Skeletal muscle tissue (tissue), 4 donors: ENCODE measurements around the gene RHOT2. TPM values are rescaled to one million over a fixed set of nuclear protein-coding genes. Genes with fewer than 3 reads are reported as not detected.

Experiments
- H3K27ac ChIP-seq: one replicate; pipeline ENCODE4 v1.7.0; 2013; ENCODE audit warnings: mild to moderate bottlenecking, low read depth, low read length, inconsistent platforms
- H3K27me3 ChIP-seq, 3 donors: one replicate each; pipeline ENCODE4 v1.7.0; 2013; ENCODE audit warnings: low read length in 3 of 3; ENCODE audit not compliant: control insufficient read depth in 3 of 3, insufficient read depth in 3 of 3
- H3K36me3 ChIP-seq, 3 donors: one replicate each; pipeline ENCODE4 v1.7.0; 2013; ENCODE audit warnings: low read length in 3 of 3; ENCODE audit not compliant: control insufficient read depth in 3 of 3, insufficient read depth in 3 of 3
- H3K4me1 ChIP-seq, 3 donors: one replicate each; pipeline ENCODE4 v1.7.0; 2013; ENCODE audit warnings: low read length in 3 of 3, mild to moderate bottlenecking in 3 of 3; ENCODE audit not compliant: control insufficient read depth in 3 of 3, insufficient read depth in 3 of 3
- H3K4me3 ChIP-seq, 3 donors: one replicate each; pipeline ENCODE4 v1.7.0; 2013; ENCODE audit warnings: low read length in 3 of 3
- H3K9ac ChIP-seq, 3 donors: one replicate each; pipeline ENCODE4 v1.7.0; 2013; ENCODE audit warnings: low read length in 3 of 3, mild to moderate bottlenecking in 3 of 3, moderate library complexity in 2 of 3, low read depth in 1 of 3
- H3K9me3 ChIP-seq, 3 donors: one replicate each; pipeline ENCODE4 v1.7.0; 2013; ENCODE audit warnings: low read length in 3 of 3; ENCODE audit not compliant: control insufficient read depth in 3 of 3
- total RNA-seq: library from RNA; depleted of rRNA; stranded (reverse); fragments of >200 nt; gene quantifications from one replicate; pipeline ENCODE4 v1.2.3, GENCODE V29; 2014
- donor health status: Osteomylitis.

Gene RHOT2
- total RNA-seq, 1 donor from 2014 or later: 14.1 TPM

GRCh38 chr16:632486-633335 is 35.2 kb upstream of the RHOT2 start:
- H3K4me1 ChIP-seq: peaks cover 25 to 36% (median 35%) of the 10 kb centered on the region in 3 donors
- H3K9ac ChIP-seq: no peak overlapping the region
- H3K9me3 ChIP-seq: no peaks in the 10 kb centered on the region
- H3K27ac ChIP-seq: no peak overlapping the region
- H3K27me3 ChIP-seq: no peaks in the 10 kb centered on the region
- peaks cover 10 to 17% (median 11%) of the 10 kb centered on the region in 3 donors for H3K36me3 ChIP-seq
- no peak overlapping the region for H3K4me3 ChIP-seq

GRCh38 chr16:633336-634050 is 34.4 kb upstream of the RHOT2 start:
- peaks cover 10 to 13% (median 11%) of the 10 kb centered on the region in 3 donors for H3K36me3 ChIP-seq
- no peak overlapping the region for H3K4me3 ChIP-seq
- no peak overlapping the region for H3K9ac ChIP-seq
- H3K27me3 ChIP-seq: no peaks in the 10 kb centered on the region
- H3K9me3 ChIP-seq: no peaks in the 10 kb centered on the region
- peaks cover 30 to 43% (median 41%) of the 10 kb centered on the region in 3 donors for H3K4me1 ChIP-seq
- H3K27ac ChIP-seq: no peak overlapping the region

- Histone ChIP-seq H3K36me3 (peaks cover 6 to 8% (median 7%) of the 10 kb centered on the region in 3 donors), H3K9ac (no peak overlapping the region), H3K27ac (no peak overlapping the region), H3K27me3 (no peaks in the 10 kb centered on the region), H3K4me3 (no peak overlapping the region), H3K9me3 (no peaks in the 10 kb centered on the region), H3K4me1 (peaks cover 28 to 43% (median 41%) of the 10 kb centered on the region in 3 donors)
These were observed 33.8 kb upstream of the RHOT2 start for GRCh38 chr16:634051-634670.

GRCh38 chr16:634996-635395 is 32.9 kb upstream of the RHOT2 start:
- peaks cover 24 to 37% (median 36%) of the 10 kb centered on the region in 3 donors for H3K4me1 ChIP-seq
- H3K27ac ChIP-seq: no peak overlapping the region
- H3K27me3 ChIP-seq: no peaks in the 10 kb centered on the region
- H3K36me3 ChIP-seq: peaks cover 6 to 8% (median 7%) of the 10 kb centered on the region in 3 donors
- peak overlapping the region in 1 of 3 donors; percentile 96 for H3K4me3 ChIP-seq
- H3K9ac ChIP-seq: peak overlapping the region in 1 of 3 donors; percentile 97
- no peaks in the 10 kb centered on the region for H3K9me3 ChIP-seq

- peak overlapping the region; percentile 61 to 97 (median 81) for H3K9ac ChIP-seq
- no peak overlapping the region for H3K27ac ChIP-seq
- no peaks in the 10 kb centered on the region for H3K9me3 ChIP-seq
- H3K4me1 ChIP-seq: peaks cover 20 to 34% (median 32%) of the 10 kb centered on the region in 3 donors
- no peaks in the 10 kb centered on the region for H3K27me3 ChIP-seq
- peaks cover 6 to 8% (median 7%) of the 10 kb centered on the region in 3 donors for H3K36me3 ChIP-seq
- H3K4me3 ChIP-seq: peak overlapping the region; percentile 93 to 96 (median 95)
These were observed 32.2 kb upstream of the RHOT2 start for GRCh38 chr16:635573-636205.

GRCh38 chr16:636206-637080 is 31.5 kb upstream of the RHOT2 start, which contains the start of gene METTL26:
Gene METTL26 (minus strand): TSS chr16:636305. CDS start chr16:636290, 15 bp downstream.
- Histone ChIP-seq H3K4me1 (peaks cover 22 to 32% (median 29%) of the 10 kb centered on the region in 3 donors), H3K27me3 (no peaks in the 10 kb centered on the region), H3K9me3 (no peaks in the 10 kb centered on the region), H3K27ac (peak within 1 kb of the TSS; percentile 95), H3K4me3 (peak within 1 kb of the TSS; percentile 93 to 96 (median 95)), H3K9ac (peak within 1 kb of the TSS; percentile 81 to 98 (median 97)), H3K36me3 (peaks cover 6 to 8% (median 7%) of the 10 kb centered on the region in 3 donors)

- Histone ChIP-seq H3K9ac (peak overlapping the region; percentile 74 to 97 (median 81)), H3K9me3 (no peaks in the 10 kb centered on the region), H3K4me1 (peaks cover 23 to 31% (median 31%) of the 10 kb centered on the region in 3 donors), H3K4me3 (peak overlapping the region; percentile 93 to 96 (median 95)), H3K27ac (peak overlapping the region; percentile 95), H3K27me3 (no peaks in the 10 kb centered on the region), H3K36me3 (peaks cover 6 to 8% (median 7%) of the 10 kb centered on the region in 3 donors)
These were observed 30.6 kb upstream of the RHOT2 start for GRCh38 chr16:637081-638018.

- Histone ChIP-seq H3K4me3 (peak overlapping the region in 2 of 3 donors; percentile 64 to 70), H3K36me3 (peaks cover 6 to 10% (median 8%) of the 10 kb centered on the region in 3 donors), H3K27me3 (no peaks in the 10 kb centered on the region), H3K4me1 (peaks cover 31 to 39% (median 38%) of the 10 kb centered on the region in 3 donors), H3K27ac (peak overlapping the region; percentile 64), H3K9me3 (no peaks in the 10 kb centered on the region), H3K9ac (peak overlapping the region; percentile 50 to 88 (median 74))
These were observed 29.8 kb upstream of the RHOT2 start for GRCh38 chr16:638034-638543.
